Peyer's patch (tissue), 4 donors: Measurements from ENCODE around the gene SLC9A1. TPM values are rescaled to one million over a fixed set of nuclear protein-coding genes. Genes with fewer than 3 reads are reported as not detected.

ENCODE experiments used
- DNase-seq, 3 donors: peaks; one replicate each; pipeline ENCODE4 v3.0.0-alpha.2; 2017 to 2019
- H3K27ac ChIP-seq, 4 donors: fragments of 200-600 bp; sonication (generic); one replicate each; pipeline ENCODE4 v1.5.1; 2016 to 2019
- H3K27me3 ChIP-seq, 2 donors: fragments of 200-600 bp; sonication (generic); one replicate each; pipeline ENCODE4 v1.5.1; 2019
- H3K36me3 ChIP-seq, 3 donors: fragments of 200-600 bp; sonication (generic); one replicate each; pipeline ENCODE4 v1.5.1; 2016 to 2019
- H3K4me1 ChIP-seq, 4 donors: fragments of 200-600 bp; sonication (generic); one replicate each; pipeline ENCODE4 v1.5.1; 2016 to 2019
- H3K4me3 ChIP-seq, 4 donors: fragments of 200-600 bp; sonication (generic); 1 replicate in 3 of 4; 2 replicates in 1 of 4; pipeline ENCODE4 v1.5.1; 2016 to 2019; ENCODE audit warnings: mild to moderate bottlenecking in 1 of 4
- H3K9me3 ChIP-seq, 4 donors: fragments of 200-600 bp; sonication (generic); one replicate each; pipeline ENCODE4 v1.5.1; 2016 to 2019; ENCODE audit warnings: mild to moderate bottlenecking in 1 of 4
- CTCF ChIP-seq, 6 experiments: fragments of 450-650 bp in 4 of 6; fragments of 200-600 bp in 2 of 6; sonication (generic) in 1 of 6; IDR thresholded peaks; one replicate each; pipeline ENCODE4 v1.5.1; 2017 to 2019; ENCODE audit warnings: antibody characterized with exemption in 6 of 6, mild to moderate bottlenecking in 3 of 6, moderate library complexity in 1 of 6
- POLR2A ChIP-seq, 2 donors: fragments of 450-650 bp; IDR thresholded peaks; one replicate each; pipeline ENCODE4 v1.5.1; 2017; ENCODE audit warnings: antibody characterized with exemption in 2 of 2, mild to moderate bottlenecking in 2 of 2, moderate library complexity in 2 of 2
- total RNA-seq, 4 donors: library from RNA; depleted of rRNA; stranded (reverse); fragments of >200 nt; gene quantifications; one replicate each; pipeline ENCODE4 v1.1.0, GENCODE V29; 2016

Gene SLC9A1
- total RNA-seq, 4 donors from 2014 or later, result 5.8 to 68.3 (median 48.2) TPM

- TF ChIP-seq POLR2A (IDR thresholded peaks at IDR 0.05) (no peak), CTCF (IDR thresholded peaks at IDR 0.05) (no peak)
- H3K9me3 ChIP-seq, result no peaks in the 10 kb centered on the region
- peaks cover 0 to 33% (median 0%) of the 10 kb centered on the region in 3 donors for H3K36me3 ChIP-seq
- DNase-seq, result peak in 1 of 3 donors; percentile 51
- H3K27ac ChIP-seq, result peak overlapping the region; percentile 31 to 61 (median 51)
- H3K27me3 ChIP-seq, result no peaks in the 10 kb centered on the region
- peaks cover 0 to 8% (median 2%) of the 10 kb centered on the region in 4 donors for H3K4me1 ChIP-seq
- no peak overlapping the region for H3K4me3 ChIP-seq
Observed at GRCh38 chr1:27099587-27100334, 55.2 kb downstream of the SLC9A1 start.

- peaks cover 0 to 31% (median 0%) of the 10 kb centered on the region in 3 donors for H3K36me3 ChIP-seq
- no peaks in the 10 kb centered on the region for H3K9me3 ChIP-seq
- no peaks in the 10 kb centered on the region for H3K27me3 ChIP-seq
- H3K4me3 ChIP-seq, result no peak overlapping the region
- DNase-seq, result no peak
- TF ChIP-seq CTCF (IDR thresholded peaks at IDR 0.05) (no peak), POLR2A (IDR thresholded peaks at IDR 0.05) (no peak)
- H3K27ac ChIP-seq, result peak overlapping the region; percentile 31 to 61 (median 51)
- peaks cover 0 to 8% (median 2%) of the 10 kb centered on the region in 4 donors for H3K4me1 ChIP-seq
Observed at GRCh38 chr1:27099135-27099586, 55.8 kb downstream of the SLC9A1 start.

- peaks cover 0 to 29% (median 0%) of the 10 kb centered on the region in 3 donors for H3K36me3 ChIP-seq
- no peaks in the 10 kb centered on the region for H3K27me3 ChIP-seq
- no peak for TF ChIP-seq POLR2A (IDR thresholded peaks at IDR 0.05)
- no peak for TF ChIP-seq CTCF (IDR thresholded peaks at IDR 0.05)
- no peak for DNase-seq
- H3K9me3 ChIP-seq, result no peaks in the 10 kb centered on the region
- no peak overlapping the region for H3K4me3 ChIP-seq
- peak overlapping the region in 3 of 4 donors; percentile 31 to 61 (median 56) for H3K27ac ChIP-seq
- peaks cover 0 to 8% (median 2%) of the 10 kb centered on the region in 4 donors for H3K4me1 ChIP-seq
Observed at GRCh38 chr1:27098431-27099134, 56.3 kb downstream of the SLC9A1 start.

- peaks cover 0 to 8% (median 2%) of the 10 kb centered on the region in 4 donors for H3K4me1 ChIP-seq
- peak; percentile 53 to 87 (median 80) for DNase-seq
- no peaks in the 10 kb centered on the region for H3K9me3 ChIP-seq
- peaks cover 0 to 21% (median 0%) of the 10 kb centered on the region in 3 donors for H3K36me3 ChIP-seq
- no peak overlapping the region for H3K4me3 ChIP-seq
- TF ChIP-seq CTCF (IDR thresholded peaks at IDR 0.05) (peak; percentile 92 to 97 (median 96)), POLR2A (IDR thresholded peaks at IDR 0.05) (no peak)
- H3K27me3 ChIP-seq, result no peaks in the 10 kb centered on the region
- no peak overlapping the region for H3K27ac ChIP-seq
Observed at GRCh38 chr1:27097484-27097917, 57.4 kb downstream of the SLC9A1 start.

GRCh38 chr1:27095576-27095975 is 59.3 kb downstream of the SLC9A1 start:
- peaks cover 0 to 7% (median 0%) of the 10 kb centered on the region in 3 donors for H3K36me3 ChIP-seq
- TF ChIP-seq CTCF (IDR thresholded peaks at IDR 0.05) (no peak), POLR2A (IDR thresholded peaks at IDR 0.05) (no peak)
- H3K9me3 ChIP-seq, result no peaks in the 10 kb centered on the region
- no peak for DNase-seq
- no peak overlapping the region for H3K4me3 ChIP-seq
- no peaks in the 10 kb centered on the region for H3K27me3 ChIP-seq
- H3K4me1 ChIP-seq, result peaks cover 0 to 8% (median 2%) of the 10 kb centered on the region in 4 donors
- H3K27ac ChIP-seq, result no peak overlapping the region
